ENCODE results near the gene SYCE3.

The SYCE3 gene

GRCh38 chr22:50502096-50502495 is 60.6 kb downstream of the SYCE3 start:
- DNase-seq (ENCODE audit: low read depth, low spot score): no peak
